GM21786 (cell line): Measurements from ENCODE around the gene KPNA6.
"Not testable (repeated sequence)": the region's sequence is repeated elsewhere in the genome, so short reads cannot be mapped to it uniquely, and the experiment has no call there.

Experiments used
- ATAC-seq: cut with Tn5 transposase; IDR thresholded peaks from one replicate; pipeline ENCODE4 v1.9.1; 2021; ENCODE audit not compliant: unreplicated experiment

Gene KPNA6

GRCh38 chr1:32100359-32100758 lies 7.5 kb upstream of the KPNA6 start:
- ATAC-seq: no peak

GRCh38 chr1:32100807-32101708 lies 6.8 kb upstream of the KPNA6 start:
- no peak for ATAC-seq

GRCh38 chr1:32104127-32104526 lies 3.7 kb upstream of the KPNA6 start:
- ATAC-seq: no peak

GRCh38 chr1:32105338-32105737 lies 2.5 kb upstream of the KPNA6 start:
- no peak for ATAC-seq

DNA sequence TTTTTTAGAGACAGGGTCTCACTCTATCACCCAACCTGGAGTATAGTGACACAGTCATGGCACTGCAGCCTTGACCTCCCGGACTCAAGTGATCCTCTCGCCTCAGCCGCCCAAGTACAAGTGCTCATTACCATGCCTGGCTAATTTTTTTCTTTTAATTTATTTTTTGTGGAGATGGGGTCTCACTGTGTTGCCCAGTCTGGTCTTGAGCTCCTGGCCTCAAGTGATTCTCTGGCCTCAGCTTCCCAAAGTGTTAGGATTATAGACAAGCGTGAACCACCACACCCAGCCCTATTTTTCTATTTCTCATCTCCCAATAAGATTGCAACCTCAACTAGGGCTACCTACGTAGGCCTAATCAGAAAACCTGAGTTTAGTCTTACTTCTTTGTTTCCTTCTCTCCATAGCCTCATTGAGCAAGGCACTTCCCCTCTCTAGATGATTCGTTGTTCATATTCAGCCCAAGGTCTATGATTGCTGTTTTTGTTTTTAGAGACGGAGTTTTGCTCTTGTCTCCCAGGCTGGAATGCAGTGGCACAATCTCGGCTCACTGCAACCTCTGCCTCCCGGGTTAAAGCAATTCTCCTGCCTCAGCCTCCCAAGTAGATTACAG lies 1.1 kb upstream of the KPNA6 start:
- ATAC-seq: no peak

GRCh38 chr1:32111040-32111623 lies 3.3 kb downstream of the KPNA6 start:
- no peak for ATAC-seq

GRCh38 chr1:32111789-32112188 lies 3.9 kb downstream of the KPNA6 start:
- no peak for ATAC-seq

DNA sequence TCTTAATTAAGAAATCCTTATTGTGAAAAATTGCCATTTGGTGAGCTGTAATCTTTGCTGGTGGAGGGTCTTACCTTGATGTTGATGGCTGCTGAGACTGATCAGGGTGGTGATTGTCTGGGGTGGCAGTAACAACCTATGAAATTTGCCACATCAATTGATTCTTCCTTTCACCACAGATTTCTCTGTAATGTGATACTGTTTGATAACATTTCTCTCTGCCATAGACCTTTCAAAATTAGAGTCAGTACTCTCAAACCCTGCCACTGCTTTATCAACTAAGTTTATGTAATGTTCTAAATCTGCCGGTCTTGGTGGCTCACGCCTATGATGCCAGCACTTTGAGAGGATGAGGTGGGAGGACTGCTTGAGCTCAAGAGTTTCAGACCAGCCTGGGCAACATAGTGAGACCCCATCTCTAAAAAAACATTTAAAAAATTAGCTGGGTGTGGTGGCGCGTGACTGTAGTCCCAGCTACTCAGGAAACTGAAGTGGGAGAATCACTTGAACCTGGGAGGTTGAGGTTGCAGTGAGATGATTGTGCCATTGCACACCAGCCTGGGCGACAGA lies 5.0 kb downstream of the KPNA6 start:
- no peak for ATAC-seq

DNA sequence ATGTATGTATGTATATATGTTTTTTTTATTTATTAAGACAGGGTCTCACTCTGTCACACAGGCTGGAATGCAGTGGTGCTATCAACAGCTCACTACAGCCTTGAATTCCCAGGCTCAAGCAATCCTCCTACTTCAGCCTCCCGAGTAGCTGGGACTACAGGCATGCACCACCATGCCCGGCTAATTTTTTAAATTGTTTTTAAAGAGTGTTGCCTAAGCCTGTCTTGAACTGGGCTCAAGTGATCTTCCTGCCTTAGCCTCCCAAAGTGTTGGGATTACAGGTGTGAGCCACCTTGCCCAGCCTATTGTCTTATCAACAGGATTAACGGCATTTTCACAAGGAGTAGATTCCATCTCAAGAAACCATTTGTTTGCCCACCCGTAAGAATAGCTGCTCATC lies 5.6 kb downstream of the KPNA6 start:
- not testable (repeated sequence) for ATAC-seq

- ATAC-seq: no peak
Observed at GRCh38 chr1:32114420-32114819, 6.6 kb downstream of the KPNA6 start.

DNA sequence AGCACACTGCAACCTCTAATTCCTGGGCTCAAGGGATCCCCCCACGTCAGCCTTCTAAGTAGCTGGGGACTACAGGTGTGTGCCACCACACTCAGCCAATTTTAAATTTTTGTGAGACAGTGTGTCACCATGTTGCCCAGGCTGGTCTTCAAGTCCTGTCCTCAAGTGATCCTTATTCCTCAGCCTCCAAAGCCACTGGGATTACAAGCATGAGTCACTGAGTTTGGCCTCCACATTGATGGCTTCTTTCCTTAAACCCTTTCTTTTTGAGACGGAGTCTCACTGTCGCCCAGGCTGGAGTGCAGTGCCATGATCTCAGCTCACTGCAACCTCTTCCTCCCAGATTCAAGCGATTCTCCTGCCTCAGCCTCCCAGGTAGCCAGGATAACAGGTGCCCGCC lies 7.6 kb downstream of the KPNA6 start:
- no peak for ATAC-seq

- no peak for ATAC-seq
Observed at GRCh38 chr1:32116531-32116930, 8.7 kb downstream of the KPNA6 start.

DNA sequence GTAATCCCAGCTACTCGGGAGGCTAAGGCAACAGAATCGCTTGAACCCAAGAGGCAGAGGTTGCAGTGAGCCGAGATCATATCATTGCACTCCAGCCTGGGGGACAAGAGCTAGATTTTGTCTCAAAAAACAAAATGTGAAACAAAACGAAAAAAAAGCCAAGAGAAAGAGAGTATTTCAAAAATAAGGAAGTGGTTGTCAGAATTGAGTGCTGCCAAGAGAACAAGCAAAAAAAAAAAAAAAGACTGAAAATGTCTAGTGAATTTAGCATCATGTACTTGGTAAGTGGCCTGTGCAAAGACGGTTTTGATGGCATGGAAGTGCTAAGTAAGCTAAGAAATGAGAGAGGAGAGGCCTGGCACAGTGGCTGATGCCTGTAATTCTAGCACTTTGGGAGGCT lies 14.3 kb downstream of the KPNA6 start:
- no peak for ATAC-seq

GRCh38 chr1:32123361-32123760 lies 15.5 kb downstream of the KPNA6 start:
- not testable (repeated sequence) for ATAC-seq

DNA sequence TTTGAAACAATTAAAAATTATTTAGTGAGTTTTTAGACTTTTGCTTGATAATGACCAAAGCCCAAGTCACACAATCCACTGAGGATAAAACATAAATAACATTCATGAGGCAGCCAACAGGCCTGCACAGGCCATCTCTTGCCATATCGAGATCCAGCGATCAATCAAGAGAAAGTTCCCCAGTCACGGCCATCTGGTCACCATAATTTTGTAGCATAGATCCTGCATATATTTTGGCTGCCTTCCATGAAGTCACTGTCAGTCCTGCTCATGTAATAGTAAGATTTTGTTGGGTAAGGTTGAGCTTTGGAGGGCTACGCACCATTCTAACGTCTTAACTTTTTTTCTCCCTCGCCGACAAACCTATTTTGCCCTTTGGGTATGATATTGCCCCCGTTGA lies 17.5 kb downstream of the KPNA6 start:
- no peak for ATAC-seq

DNA sequence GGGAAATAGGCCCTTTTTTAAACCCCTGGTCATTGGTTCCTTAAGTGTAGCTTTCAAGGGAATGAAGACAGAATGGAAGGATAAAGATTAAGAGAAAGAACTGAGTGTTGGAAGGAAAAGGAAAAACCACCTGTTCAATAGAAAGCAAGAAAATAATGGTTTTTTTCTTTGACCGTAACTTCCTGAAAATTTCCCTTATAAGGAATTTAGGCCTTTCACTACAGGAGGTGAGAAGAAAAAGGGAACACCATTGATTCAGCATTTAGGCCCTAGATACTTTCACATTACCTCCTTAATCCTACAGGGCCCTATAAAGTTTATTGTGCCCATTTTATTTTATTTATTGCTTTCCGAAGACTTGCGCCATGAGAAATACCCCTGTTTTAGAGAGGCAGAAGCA lies 18.9 kb downstream of the KPNA6 start:
- ATAC-seq: no peak

DNA sequence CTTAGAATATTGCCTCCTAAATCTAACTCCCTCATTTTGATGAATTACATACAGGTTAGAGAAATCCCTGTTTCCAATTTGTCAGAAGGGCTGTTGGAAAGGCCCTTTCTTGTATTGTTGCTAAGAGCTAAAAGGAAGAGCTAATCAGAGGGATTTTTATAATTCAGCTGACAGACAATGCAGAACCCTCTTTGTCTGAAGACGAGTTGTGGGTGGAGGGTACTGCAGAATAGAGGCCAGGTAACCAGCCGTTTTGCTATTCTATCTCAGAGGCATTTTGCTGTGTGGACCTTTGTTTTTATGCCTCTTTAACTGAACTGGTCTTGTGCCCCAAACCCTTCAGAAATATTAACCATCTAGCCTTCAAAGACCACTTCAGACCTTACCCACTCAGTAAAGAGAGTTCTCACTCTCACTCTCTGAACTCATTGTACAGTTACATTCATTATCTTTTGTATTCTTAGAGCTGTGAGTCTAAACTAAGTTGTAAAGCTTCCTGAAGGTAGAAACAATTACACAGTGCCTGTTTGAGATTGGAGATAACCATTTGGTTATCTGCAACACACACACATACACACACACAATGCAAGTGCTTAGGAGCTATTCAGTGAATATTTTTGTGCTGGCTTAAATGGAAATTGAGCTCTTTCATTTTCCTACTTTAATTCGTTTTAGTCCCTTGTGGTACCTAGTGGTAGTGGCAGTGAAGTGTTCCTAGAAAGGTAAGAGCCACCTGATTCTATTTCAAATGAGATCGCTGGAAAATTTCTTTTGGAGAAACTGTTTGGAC lies 19.7 kb downstream of the KPNA6 start:
- ATAC-seq: no peak

GRCh38 chr1:32128479-32128878 lies 20.6 kb downstream of the KPNA6 start:
- ATAC-seq: no peak

DNA sequence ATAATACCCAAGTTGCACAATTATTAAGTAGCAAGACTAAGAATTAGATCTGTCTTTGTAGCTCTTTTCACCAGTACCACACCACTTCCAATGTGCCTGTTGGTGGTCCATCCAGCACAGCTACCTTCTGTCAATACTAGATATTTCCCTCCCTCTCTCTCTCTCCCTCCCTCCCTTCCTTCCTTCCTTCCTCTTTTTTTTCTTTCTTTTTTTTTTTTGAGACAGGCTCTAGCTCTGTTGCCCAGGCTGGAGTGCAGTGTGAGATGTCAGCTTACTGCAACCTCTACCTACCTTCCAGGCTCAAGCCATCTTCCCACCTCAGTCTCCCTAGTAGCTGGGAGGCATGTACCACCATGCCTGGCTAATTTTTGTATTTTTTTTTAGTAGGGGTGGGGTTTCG lies 21.1 kb downstream of the KPNA6 start:
- ATAC-seq: no peak

DNA sequence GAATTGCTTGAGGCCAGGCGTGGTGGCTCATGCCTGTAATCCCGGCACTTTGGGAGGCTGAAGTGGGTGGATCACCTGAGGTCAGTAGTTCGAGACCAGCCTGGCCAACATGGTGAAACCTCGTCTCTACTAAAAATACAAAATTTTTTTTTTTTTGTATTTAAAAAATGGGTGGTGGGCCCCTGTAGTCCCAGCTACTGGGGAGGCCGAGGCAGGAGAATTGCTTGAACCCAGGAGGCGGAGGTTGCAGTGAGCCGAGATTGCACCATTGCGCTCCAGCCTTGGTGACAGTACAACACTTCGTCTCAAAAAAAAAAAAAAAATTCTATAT lies 26.1 kb downstream of the KPNA6 start:
- ATAC-seq: not testable (repeated sequence)

DNA sequence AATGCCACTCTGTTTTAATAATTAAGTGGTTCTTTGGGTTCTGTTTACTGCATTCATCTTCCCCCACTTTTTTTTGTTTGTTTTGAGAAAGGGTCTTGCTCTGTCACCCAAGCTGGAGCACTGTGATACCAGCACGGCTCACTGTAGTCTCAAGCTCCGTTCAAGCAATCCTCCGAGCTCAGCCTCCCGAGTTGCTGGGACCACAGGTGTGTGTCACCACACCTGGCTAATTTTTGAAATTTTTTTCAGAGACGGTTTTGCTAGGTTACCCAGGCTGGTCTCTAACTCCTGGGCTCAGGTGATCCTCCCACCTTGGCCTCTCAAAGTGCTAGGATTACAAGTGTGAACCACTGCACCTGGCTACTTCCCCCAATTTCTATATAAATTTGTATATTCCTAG lies 29.3 kb downstream of the KPNA6 start:
- ATAC-seq: no peak
